Parathyroid adenoma (tissue), 2 donors: ENCODE results near the gene LTBP2.

ENCODE experiments used
- H2AFZ ChIP-seq: fragments of 300-600 bp; sonication (generic); one replicate; pipeline ENCODE4 v1.7.0; 2017; ENCODE audit warnings: antibody characterized with exemption, mild to moderate bottlenecking
- H3K27ac ChIP-seq: fragments of 300-600 bp; sonication (generic); one replicate; pipeline ENCODE4 v1.7.0; 2017
- H3K27me3 ChIP-seq: fragments of 300-600 bp; sonication (generic); one replicate; pipeline ENCODE4 v1.7.0; 2017; ENCODE audit warnings: low read length; ENCODE audit not compliant: control insufficient read depth, insufficient read depth
- H3K36me3 ChIP-seq: fragments of 300-600 bp; sonication (generic); one replicate; pipeline ENCODE4 v1.7.0; 2017; ENCODE audit warnings: low read length; ENCODE audit not compliant: control insufficient read depth, insufficient read depth
- H3K4me1 ChIP-seq: fragments of 300-600 bp; sonication (generic); one replicate; pipeline ENCODE4 v1.7.0; 2017; ENCODE audit warnings: control low read depth
- H3K4me2 ChIP-seq: fragments of 300-600 bp; sonication (generic); one replicate; pipeline ENCODE4 v1.7.0; 2017; ENCODE audit warnings: low read length
- H3K4me3 ChIP-seq: fragments of 300-600 bp; sonication (generic); one replicate; pipeline ENCODE4 v1.7.0; 2017; ENCODE audit warnings: low read depth, low read length
- H3K79me2 ChIP-seq: fragments of 300-600 bp; sonication (generic); one replicate; pipeline ENCODE4 v1.7.0; 2017; ENCODE audit warnings: control low read depth
- H3K9ac ChIP-seq: fragments of 300-600 bp; sonication (generic); one replicate; pipeline ENCODE4 v1.7.0; 2017; ENCODE audit warnings: mild to moderate bottlenecking
- H3K9me3 ChIP-seq: fragments of 300-600 bp; sonication (generic); one replicate; pipeline ENCODE4 v1.7.0; 2017; ENCODE audit warnings: low read length; ENCODE audit not compliant: control insufficient read depth
- CTCF ChIP-seq: fragments of 300-600 bp; sonication (generic); IDR thresholded peaks from one replicate; pipeline ENCODE4 v1.7.0; 2017; ENCODE audit warnings: antibody characterized with exemption, mild to moderate bottlenecking
- donor health status: primary hyperparathyroidism.

LTBP2 gene

GRCh38 chr14:74518221-74518620 lies 93.8 kb downstream of the LTBP2 start:
- Histone ChIP-seq H3K9ac (no peak overlapping the region), H3K4me3 (no peak overlapping the region), H3K27me3 (no peaks in the 10 kb centered on the region), H3K36me3 (no peaks in the 10 kb centered on the region), H3K4me2 (no peak overlapping the region), H3K27ac (no peak overlapping the region), H3K9me3 (no peaks in the 10 kb centered on the region), H3K79me2 (no peaks in the 10 kb centered on the region), H3K4me1 (no peaks in the 10 kb centered on the region), H2AFZ (no peak overlapping the region)
- TF ChIP-seq CTCF: no peak

- Histone ChIP-seq H3K36me3 (no peaks in the 10 kb centered on the region), H2AFZ (no peak overlapping the region), H3K79me2 (no peaks in the 10 kb centered on the region), H3K4me2 (no peak overlapping the region), H3K27ac (no peak overlapping the region), H3K27me3 (no peaks in the 10 kb centered on the region), H3K4me1 (no peaks in the 10 kb centered on the region), H3K9me3 (no peaks in the 10 kb centered on the region), H3K4me3 (no peak overlapping the region), H3K9ac (no peak overlapping the region)
- TF ChIP-seq CTCF: no peak
Measured at GRCh38 chr14:74517731-74518130, 94.3 kb downstream of the LTBP2 start.

GRCh38 chr14:74516451-74517160 lies 95.4 kb downstream of the LTBP2 start:
- no peak overlapping the region for H3K27ac ChIP-seq
- H2AFZ ChIP-seq: no peak overlapping the region
- no peak for TF ChIP-seq CTCF
- no peaks in the 10 kb centered on the region for H3K27me3 ChIP-seq
- no peaks in the 10 kb centered on the region for H3K79me2 ChIP-seq
- H3K4me1 ChIP-seq: no peaks in the 10 kb centered on the region
- no peak overlapping the region for H3K4me3 ChIP-seq
- no peak overlapping the region for H3K4me2 ChIP-seq
- no peak overlapping the region for H3K9ac ChIP-seq
- H3K9me3 ChIP-seq: no peaks in the 10 kb centered on the region
- no peaks in the 10 kb centered on the region for H3K36me3 ChIP-seq

GRCh38 chr14:74515891-74516412 lies 96.1 kb downstream of the LTBP2 start:
- TF ChIP-seq CTCF: no peak
- no peak overlapping the region for H3K27ac ChIP-seq
- no peaks in the 10 kb centered on the region for H3K79me2 ChIP-seq
- H3K4me2 ChIP-seq: no peak overlapping the region
- no peaks in the 10 kb centered on the region for H3K36me3 ChIP-seq
- H3K4me1 ChIP-seq: no peaks in the 10 kb centered on the region
- H3K4me3 ChIP-seq: no peak overlapping the region
- H3K9me3 ChIP-seq: no peaks in the 10 kb centered on the region
- H3K27me3 ChIP-seq: no peaks in the 10 kb centered on the region
- H2AFZ ChIP-seq: no peak overlapping the region
- no peak overlapping the region for H3K9ac ChIP-seq

- H3K4me1 ChIP-seq: no peaks in the 10 kb centered on the region
- H2AFZ ChIP-seq: no peak overlapping the region
- H3K79me2 ChIP-seq: no peaks in the 10 kb centered on the region
- no peak for TF ChIP-seq CTCF
- H3K27ac ChIP-seq: no peak overlapping the region
- no peaks in the 10 kb centered on the region for H3K9me3 ChIP-seq
- H3K27me3 ChIP-seq: no peaks in the 10 kb centered on the region
- H3K36me3 ChIP-seq: no peaks in the 10 kb centered on the region
- H3K4me2 ChIP-seq: no peak overlapping the region
- H3K9ac ChIP-seq: no peak overlapping the region
- H3K4me3 ChIP-seq: no peak overlapping the region
Measured at GRCh38 chr14:74514471-74514941, 97.5 kb downstream of the LTBP2 start.
